Measurements from ENCODE around the gene PSD4. TPM values are rescaled to one million over a fixed set of nuclear protein-coding genes. Genes with fewer than 3 reads are reported as not detected.
A peak's percentile ranks its signal among the peaks of the same experiment; 100 is the strongest.

Gene PSD4
- total and polyA plus RNA-seq, 10 donors, result 43.9 to 154 (median 88.1) TPM

DNA sequence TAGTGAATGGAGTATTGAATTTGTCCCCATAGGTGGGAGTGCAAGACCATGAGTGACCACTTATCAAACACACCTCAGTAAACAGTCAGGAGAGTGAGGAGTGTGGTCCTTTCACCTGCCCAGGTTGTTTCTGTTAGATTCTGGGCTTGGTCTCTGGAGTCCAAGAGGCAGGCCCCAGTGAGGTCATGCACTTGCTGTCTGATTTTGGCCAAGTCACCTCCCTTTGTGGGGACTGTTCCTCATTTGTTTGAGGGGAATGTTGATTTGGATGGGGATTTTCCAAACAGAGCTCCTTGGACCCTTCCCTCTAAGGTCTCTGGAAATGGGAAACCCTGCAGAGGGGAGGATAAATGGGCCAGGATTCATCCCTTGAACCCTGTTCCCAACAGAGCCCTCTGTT is 39.1 kb upstream of the PSD4 start:
- Histone ChIP-seq H3K27ac (no peak overlapping the region), H3K4me3 (no peak overlapping the region)
- intact Hi-C loops (cut with DNase I; ENCODE audit: low total_unique reads), result loop anchor here (5.0 kb wide), 2 partner anchors 63 to 238 kb away; no protein-coding TSS in a partner anchor

DNA sequence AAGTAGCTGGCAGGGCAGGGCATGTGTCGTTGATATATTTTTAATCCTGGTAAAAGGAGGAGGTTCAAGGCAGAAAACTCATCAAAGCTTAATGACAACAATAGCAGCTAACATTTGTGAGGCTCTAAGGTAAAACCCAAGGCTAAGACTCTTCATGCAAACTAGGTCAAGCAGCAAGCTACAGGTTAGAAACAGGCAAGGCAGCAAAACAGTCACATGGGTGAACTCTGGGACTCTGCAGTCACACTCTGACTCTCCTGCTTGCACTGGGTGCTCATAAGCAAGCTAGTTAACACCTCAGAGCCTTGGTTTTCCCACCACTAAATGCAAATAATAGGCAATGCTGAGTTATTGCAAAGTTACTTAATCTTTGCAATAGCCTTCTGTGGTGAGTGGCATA is 38.5 kb upstream of the PSD4 start:
- H3K4me3 ChIP-seq, result no peak overlapping the region
- DNase-seq, result no peak
- H3K27me3 ChIP-seq (replicated peaks in 1 of 7), result no peaks in the 10 kb centered on the region
- H3K36me3 ChIP-seq, result peaks cover 0 to 37% (median 0%) of the 10 kb centered on the region in 6 donors
- TF ChIP-seq POLR2AphosphoS5 (IDR thresholded peaks at IDR 0.05) (no peak), POLR2A (IDR thresholded peaks at IDR 0.05) (no peak)
- TF ChIP-seq, protein P1, sequence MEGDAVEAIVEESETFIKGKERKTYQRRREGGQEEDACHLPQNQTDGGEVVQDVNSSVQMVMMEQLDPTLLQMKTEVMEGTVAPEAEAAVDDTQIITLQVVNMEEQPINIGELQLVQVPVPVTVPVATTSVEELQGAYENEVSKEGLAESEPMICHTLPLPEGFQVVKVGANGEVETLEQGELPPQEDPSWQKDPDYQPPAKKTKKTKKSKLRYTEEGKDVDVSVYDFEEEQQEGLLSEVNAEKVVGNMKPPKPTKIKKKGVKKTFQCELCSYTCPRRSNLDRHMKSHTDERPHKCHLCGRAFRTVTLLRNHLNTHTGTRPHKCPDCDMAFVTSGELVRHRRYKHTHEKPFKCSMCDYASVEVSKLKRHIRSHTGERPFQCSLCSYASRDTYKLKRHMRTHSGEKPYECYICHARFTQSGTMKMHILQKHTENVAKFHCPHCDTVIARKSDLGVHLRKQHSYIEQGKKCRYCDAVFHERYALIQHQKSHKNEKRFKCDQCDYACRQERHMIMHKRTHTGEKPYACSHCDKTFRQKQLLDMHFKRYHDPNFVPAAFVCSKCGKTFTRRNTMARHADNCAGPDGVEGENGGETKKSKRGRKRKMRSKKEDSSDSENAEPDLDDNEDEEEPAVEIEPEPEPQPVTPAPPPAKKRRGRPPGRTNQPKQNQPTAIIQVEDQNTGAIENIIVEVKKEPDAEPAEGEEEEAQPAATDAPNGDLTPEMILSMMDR (IDR thresholded peaks at IDR 0.05 in 8 of 11, conservative IDR thresholded peaks at IDR 0.05 in 3 of 11), result no peak
- H3K4me1 ChIP-seq, result peaks cover 0 to 25% (median 9%) of the 10 kb centered on the region in 6 donors
- H3K9me3 ChIP-seq, result no peaks in the 10 kb centered on the region
- intact Hi-C loops (cut with DNase I; ENCODE audit: low total_unique reads), result loop anchor here (5.0 kb wide), 2 partner anchors 62 to 237 kb away; no protein-coding TSS in a partner anchor
- WGBS, 5 donors, result 80 to 93% (median 86%) methylated on average over 1 of the region's 1 CpG
- H3K27ac ChIP-seq, result no peak overlapping the region

More for the DNA sequence above, 39.1 kb upstream of the PSD4 start:
- TF ChIP-seq POLR2AphosphoS5 (IDR thresholded peaks at IDR 0.05) (no peak), POLR2A (IDR thresholded peaks at IDR 0.05) (no peak)
- TF ChIP-seq, protein P1 (IDR thresholded peaks at IDR 0.05 in 8 of 11, conservative IDR thresholded peaks at IDR 0.05 in 3 of 11), result no peak
- DNase-seq, result no peak
- H3K36me3 ChIP-seq, result peaks cover 0 to 43% (median 0%) of the 10 kb centered on the region in 6 donors
- H3K4me1 ChIP-seq, result peaks cover 0 to 25% (median 9%) of the 10 kb centered on the region in 6 donors
- no peaks in the 10 kb centered on the region for H3K9me3 ChIP-seq
- no peaks in the 10 kb centered on the region for H3K27me3 ChIP-seq (replicated peaks in 1 of 7)

DNA sequence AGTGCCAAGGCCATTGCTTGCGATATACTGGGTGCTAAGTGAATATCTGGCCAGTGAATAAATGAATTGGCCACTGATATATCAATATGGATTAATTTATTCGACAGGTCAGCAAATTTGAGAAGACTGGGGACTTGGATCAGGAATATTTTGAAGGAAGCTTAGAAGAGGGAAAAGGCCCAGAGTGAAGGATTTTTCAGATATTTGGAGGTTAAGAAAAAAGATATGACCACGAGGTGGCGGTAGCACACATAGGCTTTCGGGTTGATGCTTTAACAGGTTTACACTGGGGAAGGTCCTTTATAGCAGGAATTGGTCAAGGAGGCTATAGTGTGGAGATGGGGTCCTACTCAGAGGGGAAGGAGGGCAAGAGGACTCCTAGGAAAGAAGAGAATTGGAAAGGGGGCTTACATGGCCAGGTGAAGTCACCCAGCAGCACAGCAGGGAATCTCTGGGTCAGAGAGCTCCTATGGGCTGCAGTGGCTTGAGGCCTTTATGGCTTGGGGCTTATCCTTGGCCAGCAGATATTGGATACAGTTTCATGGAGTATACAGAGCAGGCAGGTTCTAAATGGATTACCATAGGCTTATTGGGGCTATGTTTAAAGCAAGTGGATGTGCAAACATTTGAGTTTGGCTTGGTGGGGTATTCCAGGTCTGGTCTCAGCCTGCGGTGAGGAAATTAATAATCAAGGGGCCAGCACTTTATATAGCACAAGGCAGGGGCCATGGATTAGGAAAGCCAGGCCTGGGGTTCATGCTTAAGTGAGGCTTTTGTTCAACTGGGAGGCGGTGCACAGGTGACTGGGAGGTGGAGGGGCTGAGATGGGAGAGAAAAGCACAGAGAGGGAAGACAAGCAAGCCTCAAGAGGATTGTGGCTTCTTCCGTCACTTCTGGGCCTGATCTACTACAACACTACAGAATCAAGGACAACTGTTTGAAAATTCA is 36.7 kb upstream of the PSD4 start:
- H3K9me3 ChIP-seq, result no peaks in the 10 kb centered on the region
- peaks cover 0 to 22% (median 0%) of the 10 kb centered on the region in 6 donors for H3K36me3 ChIP-seq
- H3K27ac ChIP-seq, result no peak overlapping the region
- peaks cover 0 to 25% (median 9%) of the 10 kb centered on the region in 6 donors for H3K4me1 ChIP-seq
- TF ChIP-seq POLR2AphosphoS5 (IDR thresholded peaks at IDR 0.05) (no peak), POLR2A (IDR thresholded peaks at IDR 0.05) (no peak)
- TF ChIP-seq, protein P1 (IDR thresholded peaks at IDR 0.05 in 8 of 11, conservative IDR thresholded peaks at IDR 0.05 in 3 of 11), result peak in 9 of 11 experiments; percentile 14 to 68 (median 57)
- no peak for DNase-seq
- no peak overlapping the region for H3K4me3 ChIP-seq
- H3K27me3 ChIP-seq (replicated peaks in 1 of 7), result no peaks in the 10 kb centered on the region
- intact Hi-C loops (cut with DNase I; ENCODE audit: low total_unique reads), result loop anchor here (5.0 kb wide), 2 partner anchors 60 to 235 kb away; no protein-coding TSS in a partner anchor
- WGBS, 5 donors, result 40 to 46% (median 45%) methylated on average over 8 of the region's 8 CpGs

DNA sequence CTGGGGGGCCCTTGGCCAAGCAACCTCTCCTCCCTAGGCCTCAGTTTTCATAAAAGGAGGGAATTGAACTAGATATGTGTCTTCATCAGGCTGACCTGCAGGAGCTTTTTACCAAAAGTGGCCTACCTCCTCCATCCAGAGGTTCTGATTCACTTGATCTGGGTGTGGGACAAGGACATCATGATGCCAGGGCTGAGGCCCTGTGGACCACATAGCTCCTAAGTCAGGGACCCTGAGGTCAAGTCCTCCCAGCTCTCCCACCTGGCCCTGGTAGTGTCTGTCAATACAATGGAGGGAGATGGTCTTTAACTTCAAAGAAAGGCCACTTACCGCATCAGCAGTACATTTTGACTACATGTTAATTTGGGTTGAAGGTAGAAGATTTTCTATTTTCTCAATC is 35.9 kb upstream of the PSD4 start:
- peaks cover 0 to 25% (median 9%) of the 10 kb centered on the region in 6 donors for H3K4me1 ChIP-seq
- WGBS, 5 donors, result 94 to 100% (median 96%) methylated on average over 1 of the region's 1 CpG
- H3K27me3 ChIP-seq (replicated peaks in 1 of 7), result no peaks in the 10 kb centered on the region
- H3K36me3 ChIP-seq, result peaks cover 0 to 15% (median 0%) of the 10 kb centered on the region in 6 donors
- TF ChIP-seq, protein P1 (IDR thresholded peaks at IDR 0.05 in 8 of 11, conservative IDR thresholded peaks at IDR 0.05 in 3 of 11), result no peak
- TF ChIP-seq POLR2AphosphoS5 (IDR thresholded peaks at IDR 0.05) (no peak), POLR2A (IDR thresholded peaks at IDR 0.05) (no peak)
- DNase-seq, result no peak
- H3K27ac ChIP-seq, result no peak overlapping the region
- H3K9me3 ChIP-seq, result no peaks in the 10 kb centered on the region
- no peak overlapping the region for H3K4me3 ChIP-seq
- intact Hi-C loops (cut with DNase I; ENCODE audit: low total_unique reads), result loop anchor here (5.0 kb wide), 2 partner anchors 59 to 234 kb away; no protein-coding TSS in a partner anchor
